CD4-positive, alpha-beta memory T cell (primary cell): ENCODE measurements around the gene CGNL1. TPM values are rescaled to one million over a fixed set of nuclear protein-coding genes. Genes with fewer than 3 reads are reported as not detected.

Experiments
- CTCF ChIA-PET: fragments of 350-600 bp; sonication (Branson Sonifier 250); formaldehyde crosslinking; loops from one replicate; lab custom pipeline; 2021; ENCODE audit warnings: inconsistent platforms; ENCODE audit not compliant: partially characterized antibody; lab: Charles Lee
- POLR2A ChIA-PET: fragments of 350-600 bp; sonication (Branson Sonifier 250); formaldehyde crosslinking; loops from one replicate; lab custom pipeline; 2021; ENCODE audit not compliant: partially characterized antibody; lab: Charles Lee
- DNase-seq, 5 donors: peaks; one replicate each; pipeline versions ENCODE4 v3.0.0 to v3.0.0-alpha.2; 2020 to 2022; ENCODE audit warnings: mixed read lengths in 1 of 5
- H3K27ac ChIP-seq: one replicate; pipeline ENCODE4 v1.7.0; 2013; ENCODE audit warnings: low read depth, low read length
- H3K27me3 ChIP-seq: 2 replicates; pipeline ENCODE4 v1.7.0; 2013; ENCODE audit warnings: mild to moderate bottlenecking, low read length, moderate library complexity; ENCODE audit not compliant: insufficient read depth
- H3K36me3 ChIP-seq: 2 replicates; pipeline ENCODE4 v1.7.0; 2013; ENCODE audit warnings: mild to moderate bottlenecking, low read length, moderate library complexity; ENCODE audit not compliant: insufficient read depth
- H3K4me1 ChIP-seq: 2 replicates; pipeline ENCODE4 v1.7.0; 2013; ENCODE audit warnings: mild to moderate bottlenecking, low read length, moderate library complexity; ENCODE audit not compliant: insufficient read depth
- H3K4me3 ChIP-seq, 2 donors: one replicate each; pipeline ENCODE4 v1.7.0; 2013; ENCODE audit warnings: low read length in 2 of 2, mild to moderate bottlenecking in 1 of 2
- H3K9me3 ChIP-seq, 2 donors: one replicate each; pipeline ENCODE4 v1.7.0; 2013; ENCODE audit warnings: low read length in 2 of 2, control low read depth in 1 of 2; ENCODE audit not compliant: control insufficient read depth in 1 of 2
- H3K27ac Mint-ChIP-seq, 7 donors: one replicate each; pipeline ENCODE4 v1.8.0; 2020 to 2021; ENCODE audit warnings: mixed read lengths in 7 of 7, mild to moderate bottlenecking in 6 of 7, inconsistent platforms in 3 of 7, moderate library complexity in 3 of 7
- H3K27me3 Mint-ChIP-seq, 2 donors: one replicate each; pipeline ENCODE4 v1.8.0; 2020 to 2021; ENCODE audit warnings: mixed read lengths in 2 of 2
- H3K36me3 Mint-ChIP-seq, 2 donors: one replicate each; pipeline ENCODE4 v1.8.0; 2020 to 2021; ENCODE audit warnings: mixed read lengths in 2 of 2, inconsistent platforms in 1 of 2, mild to moderate bottlenecking in 1 of 2
- H3K4me1 Mint-ChIP-seq, 4 donors: one replicate each; pipeline ENCODE4 v1.8.0; 2020 to 2021; ENCODE audit warnings: mixed read lengths in 4 of 4, mild to moderate bottlenecking in 1 of 4
- H3K4me3 Mint-ChIP-seq, 8 donors: one replicate each; pipeline ENCODE4 v1.8.0; 2020 to 2021; ENCODE audit warnings: mixed read lengths in 8 of 8, mild to moderate bottlenecking in 7 of 8, moderate library complexity in 6 of 8, inconsistent platforms in 3 of 8
- H3K9me3 Mint-ChIP-seq, 8 donors: one replicate each; pipeline ENCODE4 v1.8.0; 2020 to 2021; ENCODE audit warnings: mixed read lengths in 8 of 8, mild to moderate bottlenecking in 5 of 8, inconsistent platforms in 3 of 8, moderate library complexity in 1 of 8
- intact Hi-C: fragments of 100-400 bp; cut with micrococcal nuclease; formaldehyde crosslinking; loops from one replicate; pipeline ENCODE4 v1.15.1; 2023
- polyA plus RNA-seq, 2 donors: library from polyadenylated mRNA; unstranded; fragments of 300-500 nt; fragmentation: Illumina TruSeq; gene quantifications; one replicate each; pipeline ENCODE4 v1.2.3, GENCODE V29; 2021
- total RNA-seq, 2 experiments: library from RNA; stranded (reverse); gene quantifications; one replicate each; pipeline ENCODE4 v1.2.3, GENCODE V29; 2021

The CGNL1 gene
- total and polyA plus RNA-seq, 4 experiments from 2014 or later: not detected

DNA sequence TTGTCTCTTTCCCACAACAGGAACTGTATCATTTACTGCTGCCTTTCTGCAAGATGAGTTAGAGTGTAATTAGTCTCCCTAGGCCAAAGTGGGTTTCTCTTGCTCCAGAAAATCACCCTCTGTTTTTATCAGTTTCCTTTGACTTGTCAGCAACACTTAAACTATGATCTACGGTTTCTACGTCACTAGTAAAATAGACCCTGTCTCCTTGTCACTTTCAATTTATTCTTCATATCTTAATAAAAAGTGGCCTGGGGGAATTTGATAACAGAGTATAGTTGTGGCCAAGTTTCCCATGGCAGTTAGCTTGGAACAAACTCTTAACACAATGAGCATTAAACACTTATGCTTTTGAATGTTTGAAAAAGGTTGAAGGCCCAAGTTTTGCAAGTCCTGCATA, 79.6 kb downstream of the CGNL1 start:
- CTCF ChIA-PET: no interaction called here
- no peak overlapping the region for H3K4me3 Mint-ChIP-seq
- DNase-seq: no peak
- no peaks in the 10 kb centered on the region for H3K36me3 ChIP-seq
- peaks cover 0 to 14% of the 10 kb centered on the region in 2 donors for H3K27me3 Mint-ChIP-seq
- H3K27me3 ChIP-seq: peaks cover 7% of the 10 kb centered on the region
- H3K4me1 ChIP-seq: no peaks in the 10 kb centered on the region
- H3K36me3 Mint-ChIP-seq: no peaks in the 10 kb centered on the region
- POLR2A ChIA-PET: no interaction called here
- no peaks in the 10 kb centered on the region for H3K9me3 ChIP-seq
- no peaks in the 10 kb centered on the region for H3K9me3 Mint-ChIP-seq
- H3K4me3 ChIP-seq: no peak overlapping the region
- no peak overlapping the region for H3K27ac ChIP-seq
- intact Hi-C loops: no loop called here
- no peak overlapping the region for H3K27ac Mint-ChIP-seq
- no peaks in the 10 kb centered on the region for H3K4me1 Mint-ChIP-seq

DNA sequence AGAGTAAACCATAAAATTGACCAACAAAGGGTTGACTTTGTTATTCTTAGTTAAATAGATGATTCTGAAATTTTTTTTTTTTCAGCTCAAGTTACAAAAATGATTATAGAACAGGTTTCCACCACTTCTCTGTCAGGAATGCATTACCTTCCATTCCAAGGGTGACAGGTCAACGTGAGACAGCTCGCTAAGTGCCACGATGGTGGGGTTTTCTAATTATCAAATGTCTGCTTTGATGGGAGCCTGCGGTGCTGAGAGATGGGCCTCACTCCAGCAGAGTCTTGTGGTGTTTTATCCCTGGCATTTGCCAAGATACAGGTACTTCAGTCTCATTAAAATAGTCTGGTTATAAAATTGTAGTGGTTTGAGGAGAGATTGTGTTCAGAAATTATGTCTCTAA, 80.3 kb downstream of the CGNL1 start:
- no peak for DNase-seq
- Mint-ChIP-seq H3K36me3 (no peaks in the 10 kb centered on the region), H3K27ac (no peak overlapping the region), H3K4me1 (no peaks in the 10 kb centered on the region), H3K9me3 (no peaks in the 10 kb centered on the region), H3K4me3 (no peak overlapping the region), H3K27me3 (peaks cover 0 to 12% of the 10 kb centered on the region in 2 donors)
- H3K9me3 ChIP-seq: no peaks in the 10 kb centered on the region
- H3K4me3 ChIP-seq: no peak overlapping the region
- CTCF ChIA-PET: no interaction called here
- intact Hi-C loops: no loop called here
- H3K27me3 ChIP-seq: peaks cover 7% of the 10 kb centered on the region
- POLR2A ChIA-PET: no interaction called here
- no peaks in the 10 kb centered on the region for H3K36me3 ChIP-seq
- no peaks in the 10 kb centered on the region for H3K4me1 ChIP-seq
- no peak overlapping the region for H3K27ac ChIP-seq

DNA sequence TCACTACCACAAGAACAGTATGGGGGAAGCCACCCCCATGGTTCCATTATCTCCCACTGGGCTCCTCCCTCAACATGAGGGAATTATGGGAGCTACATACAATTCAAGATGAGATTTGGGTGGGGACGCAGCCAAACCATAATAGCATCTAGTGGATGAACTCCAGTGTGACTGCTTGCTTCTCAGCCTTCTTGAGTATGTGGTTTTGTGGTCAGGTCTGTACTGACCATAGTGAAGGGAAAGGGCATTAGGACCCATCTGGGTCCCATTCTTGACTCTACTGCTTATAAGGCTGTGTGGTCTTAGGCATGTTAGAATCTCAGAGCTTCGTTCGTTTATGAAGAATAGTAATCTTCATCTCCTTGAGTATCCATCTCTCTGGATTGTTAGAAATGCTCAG, 81.4 kb downstream of the CGNL1 start:
- ChIA-PET CTCF (no interaction called here), POLR2A (no interaction called here)
- no peaks in the 10 kb centered on the region for H3K4me1 ChIP-seq
- no peaks in the 10 kb centered on the region for H3K36me3 ChIP-seq
- no peaks in the 10 kb centered on the region for H3K9me3 ChIP-seq
- H3K4me3 ChIP-seq: no peak overlapping the region
- no peak overlapping the region for H3K27ac ChIP-seq
- peaks cover 0 to 5% of the 10 kb centered on the region in 2 donors for H3K27me3 Mint-ChIP-seq
- no peak overlapping the region for H3K4me3 Mint-ChIP-seq
- H3K27me3 ChIP-seq: peaks cover 7% of the 10 kb centered on the region
- intact Hi-C loops: no loop called here
- DNase-seq: no peak
- no peaks in the 10 kb centered on the region for H3K36me3 Mint-ChIP-seq
- H3K4me1 Mint-ChIP-seq: no peaks in the 10 kb centered on the region
- no peaks in the 10 kb centered on the region for H3K9me3 Mint-ChIP-seq
- no peak overlapping the region for H3K27ac Mint-ChIP-seq

DNA sequence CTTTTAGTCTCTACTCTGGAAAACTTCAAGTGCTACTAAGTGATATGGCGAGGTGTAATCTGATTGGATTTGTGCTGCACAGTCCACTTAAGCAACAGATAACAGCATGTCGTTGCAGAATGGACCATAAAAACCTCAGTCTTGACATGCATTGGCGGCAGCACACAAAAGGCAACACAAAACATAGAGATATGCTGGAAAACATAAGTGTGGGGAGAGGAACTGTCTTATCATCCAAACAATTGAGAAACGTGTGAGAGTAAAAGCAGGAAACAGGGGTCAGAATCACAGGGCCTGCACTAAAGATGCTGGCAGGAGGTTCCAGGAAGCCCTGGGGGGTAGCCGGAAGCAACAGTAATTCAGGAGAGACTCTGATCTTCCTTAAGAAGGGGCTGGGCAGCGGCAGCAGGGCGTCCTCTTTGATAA, 82.1 kb downstream of the CGNL1 start:
- Histone ChIP-seq H3K4me1 (no peaks in the 10 kb centered on the region), H3K27ac (no peak overlapping the region), H3K27me3 (peaks cover 7% of the 10 kb centered on the region), H3K4me3 (no peak overlapping the region), H3K36me3 (no peaks in the 10 kb centered on the region), H3K9me3 (no peaks in the 10 kb centered on the region)
- ChIA-PET POLR2A (no interaction called here), CTCF (no interaction called here)
- Mint-ChIP-seq H3K27ac (no peak overlapping the region), H3K27me3 (peaks cover 0 to 5% of the 10 kb centered on the region in 2 donors), H3K9me3 (no peaks in the 10 kb centered on the region), H3K36me3 (no peaks in the 10 kb centered on the region), H3K4me3 (no peak overlapping the region), H3K4me1 (no peaks in the 10 kb centered on the region)
- intact Hi-C loops: no loop called here
- DNase-seq: no peak

DNA sequence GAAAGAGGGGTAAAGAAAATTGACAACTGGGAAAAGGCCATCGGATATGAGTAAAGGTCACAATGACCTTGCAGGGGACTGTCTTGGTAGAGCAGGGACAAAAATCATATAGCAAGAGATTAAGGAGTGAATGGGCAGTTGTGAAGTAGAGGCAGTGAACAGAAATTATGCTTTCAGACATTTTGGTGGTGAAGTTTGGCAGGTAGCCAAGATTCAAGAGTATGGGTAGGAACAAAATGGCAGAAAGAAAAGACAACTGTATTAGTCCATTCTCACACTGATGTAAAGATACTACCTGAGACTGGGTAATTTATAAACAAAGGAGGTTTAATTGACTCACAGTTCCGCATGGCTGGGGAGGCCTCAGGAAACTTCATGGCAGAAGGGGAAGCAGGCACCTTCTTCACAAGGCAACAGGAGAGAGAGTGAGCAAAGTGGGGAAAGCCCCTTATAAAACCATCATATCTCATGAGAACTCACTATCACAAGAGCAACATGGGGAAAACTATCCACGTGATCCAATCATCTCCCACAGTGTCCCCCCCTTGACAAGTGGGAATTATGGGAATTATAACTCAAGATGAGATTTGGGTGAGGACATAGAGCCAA, 84.0 kb downstream of the CGNL1 start:
- no peak for DNase-seq
- no peak overlapping the region for H3K4me3 Mint-ChIP-seq
- H3K27ac ChIP-seq: no peak overlapping the region
- H3K4me3 ChIP-seq: no peak overlapping the region
- ChIA-PET CTCF (no interaction called here), POLR2A (no interaction called here)
- H3K4me1 ChIP-seq: no peaks in the 10 kb centered on the region
- no peaks in the 10 kb centered on the region for H3K4me1 Mint-ChIP-seq
- H3K27ac Mint-ChIP-seq: no peak overlapping the region
- H3K27me3 ChIP-seq: no peaks in the 10 kb centered on the region
- peaks cover 2 to 3% of the 10 kb centered on the region in 2 donors for H3K27me3 Mint-ChIP-seq
- no peaks in the 10 kb centered on the region for H3K9me3 ChIP-seq
- no peaks in the 10 kb centered on the region for H3K36me3 Mint-ChIP-seq
- intact Hi-C loops: no loop called here
- H3K9me3 Mint-ChIP-seq: no peaks in the 10 kb centered on the region
- no peaks in the 10 kb centered on the region for H3K36me3 ChIP-seq

DNA sequence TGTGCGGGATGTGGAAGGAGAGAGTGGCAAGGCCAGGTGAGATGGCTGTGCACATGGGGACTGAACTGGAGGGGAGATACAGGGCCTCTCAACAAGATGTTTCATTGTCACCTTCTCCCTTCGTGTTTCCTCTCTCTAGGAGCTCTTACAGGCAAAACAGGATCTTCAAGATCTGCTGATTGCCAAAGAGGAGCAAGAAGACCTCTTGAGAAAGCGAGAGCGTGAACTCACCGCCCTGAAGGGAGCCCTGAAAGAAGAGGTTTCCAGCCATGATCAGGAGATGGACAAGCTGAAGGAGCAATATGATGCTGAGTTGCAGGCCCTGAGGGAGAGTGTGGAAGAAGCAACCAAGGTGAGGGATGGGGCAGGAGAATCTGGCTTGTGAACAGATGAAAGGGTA, 85.2 kb downstream of the CGNL1 start:
- no peaks in the 10 kb centered on the region for H3K4me1 ChIP-seq
- Mint-ChIP-seq H3K4me1 (no peaks in the 10 kb centered on the region), H3K36me3 (no peaks in the 10 kb centered on the region), H3K27ac (no peak overlapping the region), H3K4me3 (no peak overlapping the region), H3K27me3 (peaks cover 4 to 5% of the 10 kb centered on the region in 2 donors), H3K9me3 (no peaks in the 10 kb centered on the region)
- ChIA-PET POLR2A (no interaction called here), CTCF (no interaction called here)
- no peak overlapping the region for H3K4me3 ChIP-seq
- no peaks in the 10 kb centered on the region for H3K36me3 ChIP-seq
- intact Hi-C loops: no loop called here
- H3K27me3 ChIP-seq: no peaks in the 10 kb centered on the region
- no peak overlapping the region for H3K27ac ChIP-seq
- DNase-seq: no peak
- no peaks in the 10 kb centered on the region for H3K9me3 ChIP-seq

DNA sequence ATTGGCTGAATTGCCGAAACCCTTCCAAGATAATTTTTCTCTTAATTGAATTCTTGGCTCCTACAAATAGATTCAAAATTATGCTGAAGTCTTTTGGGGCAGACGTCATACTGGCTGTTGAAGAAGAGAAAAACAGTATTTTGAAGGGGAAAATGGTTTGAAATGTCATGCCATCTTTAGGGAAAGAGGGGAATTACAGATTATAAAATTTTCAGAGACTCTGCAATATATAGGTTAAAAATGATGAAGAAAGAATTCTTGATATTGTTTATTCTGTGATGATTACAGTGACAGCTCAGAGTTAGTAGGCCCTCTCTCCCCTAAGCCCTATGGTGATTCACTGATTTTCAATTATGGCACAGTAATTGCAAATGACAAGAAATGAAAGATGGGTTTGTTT, 86.1 kb downstream of the CGNL1 start:
- Mint-ChIP-seq H3K4me1 (no peaks in the 10 kb centered on the region), H3K9me3 (peaks cover 0 to 4% (median 0%) of the 10 kb centered on the region in 8 donors), H3K27me3 (peaks cover 5 to 9% of the 10 kb centered on the region in 2 donors), H3K36me3 (no peaks in the 10 kb centered on the region), H3K27ac (no peak overlapping the region), H3K4me3 (no peak overlapping the region)
- intact Hi-C loops: no loop called here
- Histone ChIP-seq H3K9me3 (no peaks in the 10 kb centered on the region), H3K27ac (no peak overlapping the region), H3K27me3 (no peaks in the 10 kb centered on the region), H3K36me3 (no peaks in the 10 kb centered on the region), H3K4me3 (no peak overlapping the region), H3K4me1 (no peaks in the 10 kb centered on the region)
- ChIA-PET POLR2A (no interaction called here), CTCF (no interaction called here)
- DNase-seq: no peak

DNA sequence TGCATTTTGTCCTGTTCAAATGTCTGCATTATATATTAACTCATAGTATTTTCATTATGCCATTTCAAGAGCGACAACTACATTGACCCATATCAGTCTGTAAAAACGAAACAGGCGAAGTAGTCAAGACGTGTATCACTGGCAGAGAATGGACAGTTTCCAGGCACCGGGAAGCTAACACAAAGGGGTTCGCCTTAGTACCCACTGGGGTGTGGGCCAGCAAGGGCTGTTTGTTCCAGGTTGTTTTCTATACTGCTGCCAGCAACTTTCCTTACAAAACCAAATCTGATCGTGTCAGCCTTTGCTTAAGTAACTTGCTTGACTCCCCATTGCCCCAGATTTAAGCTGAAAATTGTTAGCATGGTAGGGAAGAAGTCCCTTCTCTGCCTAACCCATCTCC, 87.1 kb downstream of the CGNL1 start:
- POLR2A ChIA-PET: no interaction called here
- CTCF ChIA-PET: no interaction called here
- no peaks in the 10 kb centered on the region for H3K36me3 ChIP-seq

More for the DNA sequence above, 87.1 kb downstream of the CGNL1 start:
- Mint-ChIP-seq H3K4me1 (no peaks in the 10 kb centered on the region), H3K36me3 (no peaks in the 10 kb centered on the region), H3K4me3 (no peak overlapping the region), H3K27me3 (peaks cover 5 to 9% of the 10 kb centered on the region in 2 donors), H3K27ac (no peak overlapping the region), H3K9me3 (peaks cover 0 to 4% (median 0%) of the 10 kb centered on the region in 8 donors)
- Histone ChIP-seq H3K27me3 (no peaks in the 10 kb centered on the region), H3K4me3 (no peak overlapping the region), H3K9me3 (no peaks in the 10 kb centered on the region), H3K27ac (no peak overlapping the region), H3K4me1 (no peaks in the 10 kb centered on the region)
- DNase-seq: no peak
- intact Hi-C loops: no loop called here
